ENCODE measurements around the gene OAS2.

The OAS2 gene
- total RNA-seq: 43.4 to 124 (median 78.0) reads per million in 9 experiments

- Mint-ChIP-seq H3K4me3 (peak within 1 kb of the TSS; percentile 99 to 100), H3K9me3 (no peaks in the 10 kb centered on the region), H3K27me3 (no peaks in the 10 kb centered on the region), H3K36me3 (ENCODE audit: insufficient read depth) (peaks cover 17% of the 10 kb centered on the region), H3K4me1 (ENCODE audit: low read depth in 2 of 2) (peaks cover 45 to 46% of the 10 kb centered on the region in 2 donors), H3K27ac (peak within 1 kb of the TSS; percentile 98 to 99)
- peak; percentile 90 for ATAC-seq (replicated peaks)
- DNase-seq: peak; percentile 69 to 76 (median 72)
Observed at GRCh38 chr12:112978163-112979040, at the start of gene OAS2. Gene OAS2 (plus strand): TSS chr12:112978519. CDS start chr12:112978609, 90 bp downstream.

- H3K27me3 Mint-ChIP-seq: no peaks in the 10 kb centered on the region
- ATAC-seq (replicated peaks): no peak
- no peak for DNase-seq
- no peak overlapping the region for H3K4me3 Mint-ChIP-seq
- no peaks in the 10 kb centered on the region for H3K9me3 Mint-ChIP-seq
- H3K27ac Mint-ChIP-seq: no peak overlapping the region
- no peaks in the 10 kb centered on the region for H3K36me3 Mint-ChIP-seq (ENCODE audit: insufficient read depth)
- peaks cover 3 to 4% of the 10 kb centered on the region in 2 donors for H3K4me1 Mint-ChIP-seq (ENCODE audit: low read depth in 2 of 2)
Observed at GRCh38 chr12:112928978-112929377, 49.3 kb upstream of the OAS2 start.

GRCh38 chr12:112929715-112930114 lies 48.6 kb upstream of the OAS2 start:
- Mint-ChIP-seq H3K9me3 (no peaks in the 10 kb centered on the region), H3K27me3 (no peaks in the 10 kb centered on the region), H3K36me3 (ENCODE audit: insufficient read depth) (no peaks in the 10 kb centered on the region), H3K27ac (no peak overlapping the region), H3K4me1 (ENCODE audit: low read depth in 2 of 2) (peaks cover 3 to 8% of the 10 kb centered on the region in 2 donors), H3K4me3 (no peak overlapping the region)
- DNase-seq (no peak), ATAC-seq (replicated peaks) (no peak)

- H3K4me1 Mint-ChIP-seq (ENCODE audit: low read depth in 2 of 2): peaks cover 3 to 8% of the 10 kb centered on the region in 2 donors
- H3K4me3 Mint-ChIP-seq: no peak overlapping the region
- H3K9me3 Mint-ChIP-seq: no peaks in the 10 kb centered on the region
- DNase-seq (no peak), ATAC-seq (replicated peaks) (no peak)
- H3K27ac Mint-ChIP-seq: no peak overlapping the region
- no peaks in the 10 kb centered on the region for H3K27me3 Mint-ChIP-seq
- no peaks in the 10 kb centered on the region for H3K36me3 Mint-ChIP-seq (ENCODE audit: insufficient read depth)
Observed at GRCh38 chr12:112930350-112930749, 48.0 kb upstream of the OAS2 start.

GRCh38 chr12:112932485-112933128 lies 45.7 kb upstream of the OAS2 start:
- no peaks in the 10 kb centered on the region for H3K27me3 Mint-ChIP-seq
- H3K4me1 Mint-ChIP-seq (ENCODE audit: low read depth in 2 of 2): peaks cover 3 to 15% of the 10 kb centered on the region in 2 donors
- DNase-seq (no peak), ATAC-seq (replicated peaks) (no peak)
- no peaks in the 10 kb centered on the region for H3K36me3 Mint-ChIP-seq (ENCODE audit: insufficient read depth)
- H3K9me3 Mint-ChIP-seq: no peaks in the 10 kb centered on the region
- H3K27ac Mint-ChIP-seq: peak overlapping the region; percentile 30 to 44
- H3K4me3 Mint-ChIP-seq: no peak overlapping the region

GRCh38 chr12:112933129-112933505 lies 45.2 kb upstream of the OAS2 start:
- peaks cover 6 to 19% of the 10 kb centered on the region in 2 donors for H3K4me1 Mint-ChIP-seq (ENCODE audit: low read depth in 2 of 2)
- ATAC-seq (replicated peaks) (no peak), DNase-seq (no peak)
- no peak overlapping the region for H3K27ac Mint-ChIP-seq
- H3K9me3 Mint-ChIP-seq: no peaks in the 10 kb centered on the region
- H3K4me3 Mint-ChIP-seq: no peak overlapping the region
- H3K27me3 Mint-ChIP-seq: no peaks in the 10 kb centered on the region
- no peaks in the 10 kb centered on the region for H3K36me3 Mint-ChIP-seq (ENCODE audit: insufficient read depth)

GRCh38 chr12:112936264-112936663 lies 42.1 kb upstream of the OAS2 start:
- no peak for ATAC-seq (replicated peaks)

GRCh38 chr12:112936927-112937326 lies 41.4 kb upstream of the OAS2 start:
- Mint-ChIP-seq H3K27ac (peak overlapping the region; percentile 65 to 79), H3K9me3 (no peaks in the 10 kb centered on the region), H3K4me3 (peak overlapping the region; percentile 16 to 74), H3K36me3 (ENCODE audit: insufficient read depth) (peaks cover 3% of the 10 kb centered on the region), H3K4me1 (ENCODE audit: low read depth in 2 of 2) (peaks cover 20 to 35% of the 10 kb centered on the region in 2 donors), H3K27me3 (no peaks in the 10 kb centered on the region)
- no peak for DNase-seq
- ATAC-seq (replicated peaks): no peak

More at GRCh38 chr12:112936264-112936663, 42.1 kb upstream of the OAS2 start:
- H3K4me1 Mint-ChIP-seq (ENCODE audit: low read depth in 2 of 2): peaks cover 20 to 35% of the 10 kb centered on the region in 2 donors
- H3K27ac Mint-ChIP-seq: peak overlapping the region in 1 of 2 donors; percentile 79
- H3K36me3 Mint-ChIP-seq (ENCODE audit: insufficient read depth): no peaks in the 10 kb centered on the region
- no peaks in the 10 kb centered on the region for H3K9me3 Mint-ChIP-seq
- no peak overlapping the region for H3K4me3 Mint-ChIP-seq
- no peaks in the 10 kb centered on the region for H3K27me3 Mint-ChIP-seq
- no peak for DNase-seq

- DNase-seq (peak; percentile 55 to 62 (median 58)), ATAC-seq (replicated peaks) (peak; percentile 76)
- H3K9me3 Mint-ChIP-seq: no peaks in the 10 kb centered on the region
- peak within 1 kb of the TSS; percentile 74 to 85 for H3K4me3 Mint-ChIP-seq
- H3K27ac Mint-ChIP-seq: peak within 1 kb of the TSS; percentile 65 to 79
- peaks cover 20 to 35% of the 10 kb centered on the region in 2 donors for H3K4me1 Mint-ChIP-seq (ENCODE audit: low read depth in 2 of 2)
- no peaks in the 10 kb centered on the region for H3K27me3 Mint-ChIP-seq
- H3K36me3 Mint-ChIP-seq (ENCODE audit: insufficient read depth): peaks cover 3% of the 10 kb centered on the region
Observed at GRCh38 chr12:112937741-112938719, 40.3 kb upstream of the OAS2 start, which contains the start of gene OAS3. Gene OAS3 (plus strand): TSS chr12:112938474. CDS start chr12:112938531, 57 bp downstream.

GRCh38 chr12:112938751-112939150 lies 39.6 kb upstream of the OAS2 start:
- Mint-ChIP-seq H3K9me3 (no peaks in the 10 kb centered on the region), H3K27ac (peak overlapping the region; percentile 65 to 79), H3K27me3 (no peaks in the 10 kb centered on the region), H3K4me1 (ENCODE audit: low read depth in 2 of 2) (peaks cover 20 to 35% of the 10 kb centered on the region in 2 donors), H3K36me3 (ENCODE audit: insufficient read depth) (peaks cover 3% of the 10 kb centered on the region), H3K4me3 (peak overlapping the region; percentile 74 to 85)
- DNase-seq (no peak), ATAC-seq (replicated peaks) (no peak)

- Mint-ChIP-seq H3K27me3 (no peaks in the 10 kb centered on the region), H3K36me3 (ENCODE audit: insufficient read depth) (peaks cover 12% of the 10 kb centered on the region), H3K9me3 (no peaks in the 10 kb centered on the region), H3K27ac (peak overlapping the region; percentile 65 to 77), H3K4me3 (peak overlapping the region; percentile 74 to 85), H3K4me1 (ENCODE audit: low read depth in 2 of 2) (peaks cover 20 to 31% of the 10 kb centered on the region in 2 donors)
- DNase-seq: no peak
- ATAC-seq (replicated peaks): no peak
Observed at GRCh38 chr12:112939761-112940381, 38.4 kb upstream of the OAS2 start.

- H3K36me3 Mint-ChIP-seq (ENCODE audit: insufficient read depth): peaks cover 18% of the 10 kb centered on the region
- peaks cover 20 to 26% of the 10 kb centered on the region in 2 donors for H3K4me1 Mint-ChIP-seq (ENCODE audit: low read depth in 2 of 2)
- no peak for ATAC-seq (replicated peaks)
- peak overlapping the region in 1 of 2 donors; percentile 13 for H3K27ac Mint-ChIP-seq
- no peaks in the 10 kb centered on the region for H3K27me3 Mint-ChIP-seq
- DNase-seq: no peak
- H3K9me3 Mint-ChIP-seq: no peaks in the 10 kb centered on the region
- H3K4me3 Mint-ChIP-seq: no peak overlapping the region
Observed at GRCh38 chr12:112941528-112942335, 36.6 kb upstream of the OAS2 start.
